Mammary epithelial cell (primary cell): ENCODE data around the gene MRM3.

Experiments
- CTCF ChIP-seq, 2 donors: IDR thresholded peaks in 1 of 2; conservative IDR thresholded peaks in 1 of 2; 2 replicates each; pipeline ENCODE4 v1.5.1; 2011 to 2012; ENCODE audit warnings: inconsistent platforms in 2 of 2, low read length in 2 of 2, mild to moderate bottlenecking in 2 of 2, control low read depth in 1 of 2, low read depth in 1 of 2; ENCODE audit not compliant: insufficient read depth in 1 of 2; ENCODE audit errors: extremely low read depth in 1 of 2
- EZH2 ChIP-seq: IDR thresholded peaks from 2 replicates; pipeline ENCODE4 v1.6.1; 2012; ENCODE audit warnings: low read length, inconsistent platforms, borderline replicate concordance

DNA sequence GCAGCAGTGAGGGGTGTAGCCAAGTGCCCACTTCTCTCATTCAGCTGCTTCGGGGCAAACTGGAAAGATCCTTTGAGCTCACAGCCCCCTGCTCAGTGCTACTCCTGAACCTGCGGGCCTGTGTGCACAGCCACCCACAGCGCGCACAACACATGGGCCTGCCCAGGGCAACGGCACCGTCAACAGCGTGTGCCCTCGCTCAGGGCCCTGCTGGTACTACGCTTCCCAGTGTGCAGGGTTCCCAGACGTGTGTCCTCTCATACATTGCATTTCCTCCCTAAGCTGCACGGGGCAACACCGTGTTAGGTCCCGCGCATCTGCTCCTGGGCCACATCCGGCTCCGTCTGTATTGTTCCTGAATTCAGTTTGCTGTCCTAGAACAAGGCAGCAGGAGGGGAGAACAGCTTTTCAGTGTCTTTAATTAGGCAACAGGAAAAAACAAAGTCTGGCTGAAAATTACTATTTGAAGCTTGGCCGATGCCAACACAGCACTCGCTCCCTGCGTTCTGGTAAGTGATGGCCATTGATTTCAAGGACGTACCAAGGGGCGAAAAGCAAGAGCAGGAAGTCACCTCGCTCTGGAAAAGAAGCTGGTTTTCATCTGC, 15.2 kb downstream of the MRM3 start:
- TF ChIP-seq CTCF (conservative IDR thresholded peaks at IDR 0.05 in 1 of 2, IDR thresholded peaks at IDR 0.05 in 1 of 2; ENCODE audit: extremely low read depth in 1 of 2, insufficient read depth in 1 of 2, low read depth in 1 of 2, low read length in 2 of 2): no peak
- no peak for TF ChIP-seq EZH2
